Measurements from ENCODE around the gene APEH. TPM values are rescaled to one million over a fixed set of nuclear protein-coding genes. Genes with fewer than 3 reads are reported as not detected.

The APEH gene
- total and polyA plus RNA-seq, 2 donors from 2014 or later = 138 to 143 TPM

GRCh38 chr3:49727154-49727923 is 53.2 kb downstream of the APEH start:
- Histone ChIP-seq H3K27ac (ENCODE audit: low read depth in 2 of 2, low read length in 2 of 2) (no peak overlapping the region), H3K4me3 (ENCODE audit: low read length in 3 of 3) (no peak overlapping the region), H3K4me1 (ENCODE audit: control insufficient read depth in 2 of 3, insufficient read depth in 2 of 3, low read depth in 1 of 3, low read length in 3 of 3) (peaks cover 0 to 24% (median 12%) of the 10 kb centered on the region in 3 donors), H3K9me3 (ENCODE audit: control insufficient read depth in 2 of 3, insufficient read depth in 1 of 3, low read length in 3 of 3) (no peaks in the 10 kb centered on the region), H3K9ac (ENCODE audit: low read length in 3 of 3) (no peak overlapping the region), H3K36me3 (ENCODE audit: control insufficient read depth in 2 of 3, insufficient read depth in 3 of 3, low read length in 3 of 3) (peaks cover 8 to 32% (median 16%) of the 10 kb centered on the region in 3 donors), H3K27me3 (ENCODE audit: control insufficient read depth, insufficient read depth, low read length) (no peaks in the 10 kb centered on the region)
- no peak for TF ChIP-seq CTCF (IDR thresholded peaks at IDR 0.05; ENCODE audit: borderline replicate concordance, extremely low read depth, insufficient read depth)
- no peak for FAIRE-seq
- DNase-seq = no peak
- intact Hi-C loops (cut with DNase I) = no loop called here

- peaks cover 0 to 18% (median 6%) of the 10 kb centered on the region in 3 donors for H3K4me1 ChIP-seq (ENCODE audit: control insufficient read depth in 2 of 3, insufficient read depth in 2 of 3, low read depth in 1 of 3, low read length in 3 of 3)
- H3K27me3 ChIP-seq (ENCODE audit: control insufficient read depth, insufficient read depth, low read length) = no peaks in the 10 kb centered on the region
- TF ChIP-seq CTCF (IDR thresholded peaks at IDR 0.05; ENCODE audit: borderline replicate concordance, extremely low read depth, insufficient read depth) = no peak
- FAIRE-seq (no peak), DNase-seq (no peak)
- no peak overlapping the region for H3K9ac ChIP-seq (ENCODE audit: low read length in 3 of 3)
- peaks cover 14 to 38% (median 20%) of the 10 kb centered on the region in 3 donors for H3K36me3 ChIP-seq (ENCODE audit: control insufficient read depth in 2 of 3, insufficient read depth in 3 of 3, low read length in 3 of 3)
- H3K9me3 ChIP-seq (ENCODE audit: control insufficient read depth in 2 of 3, insufficient read depth in 1 of 3, low read length in 3 of 3) = no peaks in the 10 kb centered on the region
- H3K27ac ChIP-seq (ENCODE audit: low read depth in 2 of 2, low read length in 2 of 2) = no peak overlapping the region
- intact Hi-C loops (cut with DNase I) = no loop called here
- H3K4me3 ChIP-seq (ENCODE audit: low read length in 3 of 3) = no peak overlapping the region
Measured at GRCh38 chr3:49727924-49728361, 53.8 kb downstream of the APEH start.

DNA sequence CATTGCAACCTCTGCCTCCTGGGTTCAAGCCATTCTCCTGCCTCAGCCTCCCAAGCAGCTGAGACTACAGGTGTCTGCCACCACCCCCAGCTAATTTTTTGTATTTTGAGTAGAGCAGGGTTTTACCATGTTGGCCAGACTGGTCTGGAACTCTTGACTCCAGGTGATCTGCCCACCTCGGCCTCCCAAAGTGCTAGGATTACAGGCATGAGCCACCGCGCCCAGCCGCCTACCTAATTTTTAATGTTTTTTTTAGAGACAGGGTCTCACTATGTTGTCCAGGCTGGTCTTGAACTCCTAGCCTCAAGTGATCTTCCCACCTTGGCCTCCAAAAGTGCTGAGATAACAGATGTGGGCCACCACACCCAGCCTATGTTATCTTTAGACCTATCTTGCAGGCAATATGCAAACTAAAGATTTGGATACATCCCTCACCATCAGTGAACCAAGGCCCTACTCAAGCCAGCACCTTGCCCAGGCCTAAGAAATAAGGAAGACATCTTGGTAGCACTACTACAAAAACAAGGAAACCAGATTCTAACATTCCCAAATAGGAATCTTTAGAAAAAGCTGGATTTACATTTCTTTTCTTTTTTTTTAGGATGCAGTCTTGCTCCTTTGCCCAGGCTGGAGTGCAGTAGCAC is 55.9 kb downstream of the APEH start:
- H3K4me1 ChIP-seq (ENCODE audit: control insufficient read depth in 2 of 3, insufficient read depth in 2 of 3, low read depth in 1 of 3, low read length in 3 of 3) = peaks cover 0 to 8% (median 3%) of the 10 kb centered on the region in 3 donors
- no peak for TF ChIP-seq CTCF (IDR thresholded peaks at IDR 0.05; ENCODE audit: borderline replicate concordance, extremely low read depth, insufficient read depth)
- DNase-seq (no peak), FAIRE-seq (no peak)
- intact Hi-C loops (cut with DNase I) = no loop called here
- no peak overlapping the region for H3K9ac ChIP-seq (ENCODE audit: low read length in 3 of 3)
- H3K36me3 ChIP-seq (ENCODE audit: control insufficient read depth in 2 of 3, insufficient read depth in 3 of 3, low read length in 3 of 3) = peaks cover 14 to 45% (median 25%) of the 10 kb centered on the region in 3 donors
- no peaks in the 10 kb centered on the region for H3K9me3 ChIP-seq (ENCODE audit: control insufficient read depth in 2 of 3, insufficient read depth in 1 of 3, low read length in 3 of 3)
- no peak overlapping the region for H3K27ac ChIP-seq (ENCODE audit: low read depth in 2 of 2, low read length in 2 of 2)
- H3K4me3 ChIP-seq (ENCODE audit: low read length in 3 of 3) = no peak overlapping the region
- H3K27me3 ChIP-seq (ENCODE audit: control insufficient read depth, insufficient read depth, low read length) = no peaks in the 10 kb centered on the region

Measured in kidney (tissue), 14 donors.